ENCODE measurements around the gene MEDAG. TPM values are rescaled to one million over a fixed set of nuclear protein-coding genes. Genes with fewer than 3 reads are reported as not detected.

Gene MEDAG
- polyA plus RNA-seq, result 6.6 TPM
- long read RNA-seq, donor 1, partial matches to known transcripts, result 0 of 1 reads
- long read RNA-seq, donor 1, other reads (novel, unspliced or antisense), result 0 of 1 reads
- long read RNA-seq, donor 2, partial matches to known transcripts, result 0 of 1 reads
- long read RNA-seq, donor 2, other reads (novel, unspliced or antisense), result 0 of 1 reads
- long read RNA-seq, donor 3, result 0 reads
- long read RNA-seq, donor 4, result 0 reads
- long read RNA-seq, donor 5, partial matches to known transcripts, result 0 of 3 reads
- long read RNA-seq, donor 5, other reads (novel, unspliced or antisense), result 0 of 3 reads
- long read RNA-seq, donor 6, result 0 reads
- long read RNA-seq, donor 7, partial matches to known transcripts, result 0 of 1 reads
- long read RNA-seq, donor 7, other reads (novel, unspliced or antisense), result 0 of 1 reads
- long read RNA-seq, donor 8, partial matches to known transcripts, result 0 of 2 reads
- long read RNA-seq, donor 8, other reads (novel, unspliced or antisense), result 0 of 2 reads
- long read RNA-seq, donor 9, partial matches to known transcripts, result 0 of 1 reads
- long read RNA-seq, donor 9, other reads (novel, unspliced or antisense), result 0 of 1 reads
- long read RNA-seq, donor 10, result 0 reads
- long read RNA-seq, donor 11, partial matches to known transcripts, result 0 of 3 reads
- long read RNA-seq, donor 11, other reads (novel, unspliced or antisense), result 0 of 3 reads

DNA sequence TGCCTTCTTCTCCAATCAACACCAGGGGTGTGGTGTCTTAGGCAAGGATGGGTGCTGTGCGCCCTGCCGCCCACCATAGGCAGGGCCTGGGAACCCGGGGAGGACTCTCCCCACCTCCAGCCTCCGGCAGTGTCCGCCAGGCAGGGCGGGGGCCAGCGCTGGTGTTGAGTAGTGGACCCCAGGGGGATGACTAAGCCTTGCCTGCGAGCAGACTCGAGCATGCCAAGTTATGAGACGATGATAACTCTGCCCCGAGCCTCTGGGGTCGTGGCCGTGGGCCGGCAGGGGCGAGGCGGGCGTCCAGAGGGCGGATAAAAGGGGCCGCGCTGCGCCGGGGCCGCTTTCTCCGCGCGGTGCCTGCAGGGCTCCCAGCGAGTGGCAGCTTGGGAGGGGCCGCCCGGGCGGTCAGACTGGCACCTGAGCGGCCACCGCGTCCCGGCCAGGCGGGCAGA lies at the start of gene MEDAG:
MEDAG (plus strand) TSS at position 340 of the 452 bp plus-strand sequence. CDS start 245 bp downstream, outside the sequence.
- peak in 1 of 2 donors; percentile 16 for DNase-seq
- Histone ChIP-seq H3K9me3 (ENCODE audit: control insufficient read depth, low read depth, low read length) (no peaks in the 10 kb centered on the region), H3K36me3 (ENCODE audit: control insufficient read depth, insufficient read depth, low read length) (no peaks in the 10 kb centered on the region), H3K4me3 (ENCODE audit: low read length) (no peak within 1 kb of the TSS), H3K4me1 (ENCODE audit: control insufficient read depth, insufficient read depth, low read length) (no peaks in the 10 kb centered on the region), H3K27ac (ENCODE audit: low read length) (no peak within 1 kb of the TSS), H3K27me3 (ENCODE audit: control insufficient read depth, insufficient read depth, low read length) (peaks cover 59% of the 10 kb centered on the region)
- WGBS (ENCODE audit: insufficient coverage, low lambda C conversion rate), result no CpG with 5 or more reads among the region's 35 CpGs

DNA sequence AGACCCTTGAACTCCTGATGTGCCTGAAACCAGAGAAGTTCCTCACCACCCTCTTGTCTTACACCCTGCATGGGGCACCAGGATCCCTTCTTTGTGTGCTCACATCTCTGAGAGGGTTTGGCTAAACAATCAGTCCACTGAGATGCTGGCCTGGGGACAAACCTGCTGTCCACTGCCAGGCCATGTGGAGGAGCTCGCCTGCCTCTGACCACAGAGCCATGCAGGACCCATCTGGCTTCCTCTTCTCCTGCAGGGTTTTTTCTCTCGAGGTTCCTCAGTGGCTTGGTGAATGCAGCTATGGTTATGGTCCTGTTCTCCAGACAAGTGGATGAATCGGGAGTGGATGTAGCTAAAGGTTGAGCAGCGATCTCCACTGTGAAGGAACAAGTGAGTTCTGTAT lies 49.1 kb upstream of the MEDAG start:
- H3K9me3 ChIP-seq (ENCODE audit: control insufficient read depth, low read depth, low read length), result peaks cover 4% of the 10 kb centered on the region
- no peak overlapping the region for H3K27ac ChIP-seq (ENCODE audit: low read length)
- DNase-seq, result no peak
- H3K4me3 ChIP-seq (ENCODE audit: low read length), result no peak overlapping the region
- no peaks in the 10 kb centered on the region for H3K36me3 ChIP-seq (ENCODE audit: control insufficient read depth, insufficient read depth, low read length)
- no CpG with 5 or more reads among the region's 4 CpGs for WGBS (ENCODE audit: insufficient coverage, low lambda C conversion rate)
- H3K27me3 ChIP-seq (ENCODE audit: control insufficient read depth, insufficient read depth, low read length), result no peaks in the 10 kb centered on the region
- peaks cover 3% of the 10 kb centered on the region for H3K4me1 ChIP-seq (ENCODE audit: control insufficient read depth, insufficient read depth, low read length)

- Histone ChIP-seq H3K27me3 (ENCODE audit: control insufficient read depth, insufficient read depth, low read length) (no peaks in the 10 kb centered on the region), H3K36me3 (ENCODE audit: control insufficient read depth, insufficient read depth, low read length) (no peaks in the 10 kb centered on the region), H3K27ac (ENCODE audit: low read length) (no peak overlapping the region), H3K4me1 (ENCODE audit: control insufficient read depth, insufficient read depth, low read length) (peaks cover 3% of the 10 kb centered on the region), H3K4me3 (ENCODE audit: low read length) (no peak overlapping the region), H3K9me3 (ENCODE audit: control insufficient read depth, low read depth, low read length) (peaks cover 4% of the 10 kb centered on the region)
- no CpG with 5 or more reads among the region's 6 CpGs for WGBS (ENCODE audit: insufficient coverage, low lambda C conversion rate)
- no peak for DNase-seq
These were observed 48.4 kb upstream of the MEDAG start for GRCh38 chr13:30857636-30858035.

DNA sequence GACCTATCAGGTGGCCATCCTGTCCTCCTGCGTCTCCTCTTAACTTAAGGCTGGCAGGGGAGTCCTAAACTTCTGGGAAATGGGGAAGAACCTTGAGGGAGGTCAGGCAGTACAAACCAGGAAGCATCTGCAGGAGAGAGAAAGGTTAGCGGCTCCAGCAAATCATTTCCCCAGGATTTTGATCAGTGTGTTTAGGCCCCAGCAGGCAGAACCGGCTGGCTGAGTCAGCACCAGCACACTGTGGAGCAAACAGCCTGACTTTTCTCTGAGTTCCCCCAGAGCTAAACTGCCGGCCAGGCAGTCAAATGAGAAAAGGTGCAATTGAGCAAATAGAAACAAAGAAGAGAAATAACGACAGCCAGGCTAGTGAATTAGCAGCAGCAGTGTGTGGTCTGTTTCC lies 46.7 kb upstream of the MEDAG start:
- H3K4me1 ChIP-seq (ENCODE audit: control insufficient read depth, insufficient read depth, low read length), result peaks cover 3% of the 10 kb centered on the region
- no peak overlapping the region for H3K27ac ChIP-seq (ENCODE audit: low read length)
- peaks cover 4% of the 10 kb centered on the region for H3K9me3 ChIP-seq (ENCODE audit: control insufficient read depth, low read depth, low read length)
- H3K36me3 ChIP-seq (ENCODE audit: control insufficient read depth, insufficient read depth, low read length), result no peaks in the 10 kb centered on the region
- no peak for DNase-seq
- no peaks in the 10 kb centered on the region for H3K27me3 ChIP-seq (ENCODE audit: control insufficient read depth, insufficient read depth, low read length)
- no CpG with 5 or more reads among the region's 5 CpGs for WGBS (ENCODE audit: insufficient coverage, low lambda C conversion rate)
- H3K4me3 ChIP-seq (ENCODE audit: low read length), result no peak overlapping the region

- H3K4me1 ChIP-seq (ENCODE audit: control insufficient read depth, insufficient read depth, low read length), result peaks cover 8% of the 10 kb centered on the region
- DNase-seq, result no peak
- H3K36me3 ChIP-seq (ENCODE audit: control insufficient read depth, insufficient read depth, low read length), result no peaks in the 10 kb centered on the region
- H3K27ac ChIP-seq (ENCODE audit: low read length), result no peak overlapping the region
- peaks cover 4% of the 10 kb centered on the region for H3K9me3 ChIP-seq (ENCODE audit: control insufficient read depth, low read depth, low read length)
- no CpG with 5 or more reads among the region's 3 CpGs for WGBS (ENCODE audit: insufficient coverage, low lambda C conversion rate)
- no peaks in the 10 kb centered on the region for H3K27me3 ChIP-seq (ENCODE audit: control insufficient read depth, insufficient read depth, low read length)
- no peak overlapping the region for H3K4me3 ChIP-seq (ENCODE audit: low read length)
These were observed 44.9 kb upstream of the MEDAG start for GRCh38 chr13:30861163-30861562.

DNA sequence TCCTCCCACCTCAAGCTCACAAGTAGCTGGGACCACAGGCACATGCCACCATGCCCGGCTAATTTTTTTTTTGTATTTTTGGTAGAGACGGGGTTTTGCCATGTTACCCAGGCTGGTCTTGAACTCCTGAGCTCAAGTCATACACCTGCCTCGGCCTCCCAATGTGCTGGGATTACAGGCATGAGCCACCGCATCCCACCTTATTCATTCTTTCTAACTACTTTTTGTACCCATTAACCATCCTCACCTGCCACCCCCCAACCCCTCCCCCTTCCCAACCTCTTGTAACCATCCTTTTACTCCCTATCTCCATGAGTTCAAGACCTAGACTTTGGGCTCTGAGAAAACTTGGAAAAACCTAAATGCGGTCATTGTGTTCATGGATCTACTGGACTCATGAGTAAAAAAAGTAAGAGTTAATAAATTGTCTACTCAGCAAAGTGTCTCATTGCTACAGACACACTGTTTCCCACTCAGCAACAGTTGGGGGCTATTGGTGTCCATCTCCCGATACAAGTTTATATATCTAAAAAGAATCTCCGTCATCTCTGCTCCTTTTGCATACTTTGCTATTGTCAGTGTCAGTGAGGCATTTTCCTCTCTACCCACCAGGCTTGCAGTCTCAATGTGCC lies 44.1 kb upstream of the MEDAG start:
- H3K27ac ChIP-seq (ENCODE audit: low read length), result no peak overlapping the region
- H3K9me3 ChIP-seq (ENCODE audit: control insufficient read depth, low read depth, low read length), result peaks cover 4% of the 10 kb centered on the region
- 83% methylated on average over 1 of the region's 7 CpGs for WGBS (ENCODE audit: insufficient coverage, low lambda C conversion rate)
- peaks cover 5% of the 10 kb centered on the region for H3K4me1 ChIP-seq (ENCODE audit: control insufficient read depth, insufficient read depth, low read length)
- DNase-seq, result no peak
- no peaks in the 10 kb centered on the region for H3K27me3 ChIP-seq (ENCODE audit: control insufficient read depth, insufficient read depth, low read length)
- no peak overlapping the region for H3K4me3 ChIP-seq (ENCODE audit: low read length)
- H3K36me3 ChIP-seq (ENCODE audit: control insufficient read depth, insufficient read depth, low read length), result no peaks in the 10 kb centered on the region

GRCh38 chr13:30862707-30863106 lies 43.4 kb upstream of the MEDAG start:
- no peaks in the 10 kb centered on the region for H3K27me3 ChIP-seq (ENCODE audit: control insufficient read depth, insufficient read depth, low read length)
- peaks cover 4% of the 10 kb centered on the region for H3K9me3 ChIP-seq (ENCODE audit: control insufficient read depth, low read depth, low read length)
- no peak for DNase-seq
- H3K36me3 ChIP-seq (ENCODE audit: control insufficient read depth, insufficient read depth, low read length), result no peaks in the 10 kb centered on the region
- no peak overlapping the region for H3K27ac ChIP-seq (ENCODE audit: low read length)
- H3K4me3 ChIP-seq (ENCODE audit: low read length), result no peak overlapping the region
- H3K4me1 ChIP-seq (ENCODE audit: control insufficient read depth, insufficient read depth, low read length), result peaks cover 5% of the 10 kb centered on the region
- WGBS (ENCODE audit: insufficient coverage, low lambda C conversion rate), result 80% methylated on average over 1 of the region's 17 CpGs

GRCh38 chr13:30863231-30863630 lies 42.8 kb upstream of the MEDAG start:
- no peak overlapping the region for H3K4me3 ChIP-seq (ENCODE audit: low read length)
- H3K27me3 ChIP-seq (ENCODE audit: control insufficient read depth, insufficient read depth, low read length), result no peaks in the 10 kb centered on the region
- H3K9me3 ChIP-seq (ENCODE audit: control insufficient read depth, low read depth, low read length), result peaks cover 4% of the 10 kb centered on the region
- H3K4me1 ChIP-seq (ENCODE audit: control insufficient read depth, insufficient read depth, low read length), result peaks cover 5% of the 10 kb centered on the region
- DNase-seq, result no peak
- H3K36me3 ChIP-seq (ENCODE audit: control insufficient read depth, insufficient read depth, low read length), result no peaks in the 10 kb centered on the region
- WGBS (ENCODE audit: insufficient coverage, low lambda C conversion rate), result no CpG with 5 or more reads among the region's 8 CpGs
- no peak overlapping the region for H3K27ac ChIP-seq (ENCODE audit: low read length)

DNA sequence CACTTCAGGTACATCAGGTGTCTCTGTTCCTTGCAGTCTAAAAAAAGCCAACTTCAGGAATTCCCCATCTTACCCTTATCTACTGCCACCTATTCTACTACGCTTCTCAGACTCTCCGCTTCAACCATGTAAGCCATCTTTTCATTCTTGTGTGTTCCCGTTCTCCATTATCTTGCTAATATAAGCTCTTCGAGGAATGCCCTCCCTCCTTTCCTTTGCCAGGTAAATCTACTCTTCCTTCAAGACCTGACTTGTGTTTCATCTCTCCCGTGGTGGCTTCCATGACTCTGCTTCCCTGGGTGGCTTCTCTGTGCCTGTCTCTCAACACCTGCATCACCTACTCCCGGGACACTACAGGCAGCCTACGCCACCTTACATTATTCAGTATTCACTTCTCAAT lies 42.3 kb upstream of the MEDAG start:
- no peak for DNase-seq
- Histone ChIP-seq H3K9me3 (ENCODE audit: control insufficient read depth, low read depth, low read length) (peaks cover under 1% of the 10 kb centered on the region), H3K27ac (ENCODE audit: low read length) (peak overlapping the region; percentile 68), H3K27me3 (ENCODE audit: control insufficient read depth, insufficient read depth, low read length) (no peaks in the 10 kb centered on the region), H3K4me1 (ENCODE audit: control insufficient read depth, insufficient read depth, low read length) (peaks cover 5% of the 10 kb centered on the region), H3K4me3 (ENCODE audit: low read length) (no peak overlapping the region), H3K36me3 (ENCODE audit: control insufficient read depth, insufficient read depth, low read length) (no peaks in the 10 kb centered on the region)
- 95% methylated on average over 3 of the region's 7 CpGs for WGBS (ENCODE audit: insufficient coverage, low lambda C conversion rate)

- no peak overlapping the region for H3K4me3 ChIP-seq (ENCODE audit: low read length)
- H3K4me1 ChIP-seq (ENCODE audit: control insufficient read depth, insufficient read depth, low read length), result peaks cover 5% of the 10 kb centered on the region
- H3K36me3 ChIP-seq (ENCODE audit: control insufficient read depth, insufficient read depth, low read length), result no peaks in the 10 kb centered on the region
- DNase-seq, result peak in 1 of 2 donors; percentile 48
- no peaks in the 10 kb centered on the region for H3K9me3 ChIP-seq (ENCODE audit: control insufficient read depth, low read depth, low read length)
- WGBS (ENCODE audit: insufficient coverage, low lambda C conversion rate), result 92% methylated on average over 3 of the region's 5 CpGs
- peak overlapping the region; percentile 68 for H3K27ac ChIP-seq (ENCODE audit: low read length)
- H3K27me3 ChIP-seq (ENCODE audit: control insufficient read depth, insufficient read depth, low read length), result no peaks in the 10 kb centered on the region
These were observed 41.5 kb upstream of the MEDAG start for GRCh38 chr13:30864433-30865122.
